Tibial nerve (tissue), 4 donors: Measurements from ENCODE around the gene NKD1. TPM values are rescaled to one million over a fixed set of nuclear protein-coding genes. Genes with fewer than 3 reads are reported as not detected.

Source experiments
- DNase-seq, 2 donors: peaks; one replicate each; pipeline ENCODE4 v3.0.0-alpha.2; 2019; ENCODE audit warnings: low spot score in 2 of 2
- H3K27ac ChIP-seq, 4 donors: fragments of 200-600 bp; sonication (generic) in 3 of 4; one replicate each; pipeline ENCODE4 v1.5.1; 2017 to 2019; ENCODE audit warnings: mild to moderate bottlenecking in 1 of 4
- H3K27me3 ChIP-seq, 2 donors: fragments of 200-600 bp; sonication (generic) in 1 of 2; one replicate each; pipeline versions ENCODE4 v1.5.1 to v1.6.0; 2017 to 2019
- H3K36me3 ChIP-seq, 3 donors: fragments of 200-600 bp; sonication (generic); one replicate each; pipeline ENCODE4 v1.5.1; 2018 to 2019
- H3K4me1 ChIP-seq, 4 donors: fragments of 200-600 bp; sonication (generic) in 3 of 4; one replicate each; pipeline ENCODE4 v1.5.1; 2017 to 2019
- H3K4me3 ChIP-seq, 4 donors: fragments of 200-600 bp; sonication (generic) in 3 of 4; one replicate each; pipeline ENCODE4 v1.5.1; 2017 to 2019; ENCODE audit warnings: mild to moderate bottlenecking in 1 of 4, moderate library complexity in 1 of 4
- H3K9me3 ChIP-seq, 4 donors: fragments of 200-600 bp; sonication (generic) in 3 of 4; one replicate each; pipeline ENCODE4 v1.5.1; 2017 to 2019
- CTCF ChIP-seq, 5 experiments: fragments of 200-600 bp in 3 of 5; fragments of 450-650 bp in 2 of 5; sonication (generic) in 3 of 5; IDR thresholded peaks; one replicate each; pipeline ENCODE4 v1.5.1; 2016 to 2019; ENCODE audit warnings: antibody characterized with exemption in 5 of 5, mild to moderate bottlenecking in 3 of 5, moderate library complexity in 2 of 5
- EP300 ChIP-seq, 2 donors: sonication (generic); formaldehyde crosslinking; IDR thresholded peaks; one replicate each; pipeline ENCODE4 v1.6.1; 2017; ENCODE audit warnings: antibody characterized with exemption in 2 of 2, mild to moderate bottlenecking in 1 of 2
- POLR2A ChIP-seq, 2 donors: fragments of 450-650 bp; IDR thresholded peaks; one replicate each; pipeline ENCODE4 v1.6.1; 2017; ENCODE audit warnings: antibody characterized with exemption in 2 of 2, mild to moderate bottlenecking in 2 of 2, moderate library complexity in 2 of 2
- WGBS, 2 donors: methylation state at CpG; one replicate each; pipeline ENCODE4 v1.1.5; 2018; 5-methylcytosine and 5-hydroxymethylcytosine counted together
- total RNA-seq, 4 donors: library from RNA; depleted of rRNA; stranded (reverse); fragments of >200 nt; gene quantifications; one replicate each; pipeline ENCODE4 v1.1.0, GENCODE V29; 2016

The NKD1 gene
- total RNA-seq, 4 donors from 2014 or later: 20.1 to 92.4 (median 43.1) TPM

- Histone ChIP-seq H3K36me3 (no peaks in the 10 kb centered on the region), H3K4me1 (no peaks in the 10 kb centered on the region), H3K4me3 (no peak overlapping the region), H3K27ac (no peak overlapping the region), H3K27me3 (peaks cover 0 to 7% of the 10 kb centered on the region in 2 donors), H3K9me3 (peaks cover 0 to 58% (median 0%) of the 10 kb centered on the region in 4 donors)
- no peak for DNase-seq
- no peak for TF ChIP-seq CTCF (IDR thresholded peaks at IDR 0.05)
- no peak for TF ChIP-seq EP300 (IDR thresholded peaks at IDR 0.05)
- TF ChIP-seq POLR2A (IDR thresholded peaks at IDR 0.05): no peak
- WGBS, 2 donors: 93 to 100% methylated on average over 1 of the region's 1 CpG
Measured at GRCh38 chr16:50516890-50517289, 31.3 kb upstream of the NKD1 start.

GRCh38 chr16:50517450-50518252 is 30.5 kb upstream of the NKD1 start:
- TF ChIP-seq POLR2A (IDR thresholded peaks at IDR 0.05) (no peak), EP300 (IDR thresholded peaks at IDR 0.05) (no peak), CTCF (IDR thresholded peaks at IDR 0.05) (no peak)
- no peak overlapping the region for H3K27ac ChIP-seq
- DNase-seq: no peak
- H3K36me3 ChIP-seq: no peaks in the 10 kb centered on the region
- H3K4me1 ChIP-seq: no peaks in the 10 kb centered on the region
- H3K9me3 ChIP-seq: peaks cover 0 to 53% (median 0%) of the 10 kb centered on the region in 4 donors
- no peak overlapping the region for H3K4me3 ChIP-seq
- H3K27me3 ChIP-seq: peaks cover 0 to 7% of the 10 kb centered on the region in 2 donors
- 74 to 85% methylated on average over 2 of the region's 2 CpGs for WGBS, 2 donors

- Histone ChIP-seq H3K27ac (no peak overlapping the region), H3K4me3 (no peak overlapping the region), H3K9me3 (peaks cover 0 to 40% (median 0%) of the 10 kb centered on the region in 4 donors), H3K27me3 (peaks cover 0 to 7% of the 10 kb centered on the region in 2 donors), H3K4me1 (no peaks in the 10 kb centered on the region), H3K36me3 (no peaks in the 10 kb centered on the region)
- TF ChIP-seq EP300 (IDR thresholded peaks at IDR 0.05): no peak
- WGBS, 2 donors: 65 to 68% methylated on average over 5 of the region's 5 CpGs
- DNase-seq: no peak
Measured at GRCh38 chr16:50519001-50519400, 29.2 kb upstream of the NKD1 start.

GRCh38 chr16:50519602-50520001 is 28.6 kb upstream of the NKD1 start:
- Histone ChIP-seq H3K36me3 (no peaks in the 10 kb centered on the region), H3K4me3 (no peak overlapping the region), H3K4me1 (no peaks in the 10 kb centered on the region), H3K27ac (no peak overlapping the region), H3K9me3 (peaks cover 0 to 34% (median 0%) of the 10 kb centered on the region in 4 donors), H3K27me3 (peaks cover 0 to 7% of the 10 kb centered on the region in 2 donors)
- WGBS, 2 donors: 56 to 66% methylated on average over 3 of the region's 3 CpGs
- TF ChIP-seq CTCF (IDR thresholded peaks at IDR 0.05): no peak
- no peak for DNase-seq

GRCh38 chr16:50520451-50521245 is 27.5 kb upstream of the NKD1 start:
- H3K36me3 ChIP-seq: no peaks in the 10 kb centered on the region
- 19 to 23% methylated on average over 6 of the region's 6 CpGs for WGBS, 2 donors
- TF ChIP-seq EP300 (IDR thresholded peaks at IDR 0.05) (no peak), CTCF (IDR thresholded peaks at IDR 0.05) (no peak), POLR2A (IDR thresholded peaks at IDR 0.05) (no peak)
- H3K9me3 ChIP-seq: peaks cover 0 to 24% (median 0%) of the 10 kb centered on the region in 4 donors
- no peak overlapping the region for H3K4me3 ChIP-seq
- H3K27me3 ChIP-seq: peaks cover 0 to 7% of the 10 kb centered on the region in 2 donors
- no peak overlapping the region for H3K27ac ChIP-seq
- no peak for DNase-seq
- no peaks in the 10 kb centered on the region for H3K4me1 ChIP-seq
